Endodermal cell (in vitro differentiated cells): ENCODE results near the gene KRTAP9-9. TPM values are rescaled to one million over a fixed set of nuclear protein-coding genes. Genes with fewer than 3 reads are reported as not detected.

ENCODE experiments used
- DNase-seq: peaks from one replicate; pipeline ENCODE4 v3.0.0-alpha.2; 2017
- H3K27ac ChIP-seq: 2 replicates; pipeline ENCODE4 v1.5.1; 2013; ENCODE audit warnings: mild to moderate bottlenecking, low read depth, low read length, moderate library complexity
- H3K27me3 ChIP-seq: 2 replicates; pipeline ENCODE4 v1.6.1; 2013; ENCODE audit warnings: mild to moderate bottlenecking, low read length, moderate library complexity; ENCODE audit not compliant: insufficient read depth, control insufficient read depth, poor library complexity, severe bottlenecking
- H3K36me3 ChIP-seq: 2 replicates; pipeline ENCODE4 v1.7.0; 2013; ENCODE audit warnings: mild to moderate bottlenecking, low read length, moderate library complexity; ENCODE audit not compliant: control insufficient read depth, insufficient read depth
- H3K4me1 ChIP-seq: one replicate; pipeline ENCODE4 v1.7.0; 2013; ENCODE audit warnings: low read length; ENCODE audit not compliant: control insufficient read depth, insufficient read depth
- H3K4me3 ChIP-seq: 2 replicates; pipeline ENCODE4 v1.5.1; 2013; ENCODE audit warnings: mild to moderate bottlenecking, low read length, moderate library complexity
- H3K9ac ChIP-seq: 2 replicates; pipeline ENCODE4 v1.6.1; 2013; ENCODE audit warnings: mild to moderate bottlenecking, low read length, moderate library complexity; ENCODE audit not compliant: poor library complexity, severe bottlenecking; ENCODE audit errors: extremely low read depth
- H3K9me3 ChIP-seq: 2 replicates; pipeline ENCODE4 v1.6.1; 2013; ENCODE audit warnings: mild to moderate bottlenecking, low read length, moderate library complexity; ENCODE audit not compliant: control insufficient read depth
- H3K27ac Mint-ChIP-seq: 2 replicates; pipeline ENCODE4 v1.8.0; 2020; ENCODE audit warnings: mixed read lengths
- H3K27me3 Mint-ChIP-seq: 2 replicates; pipeline ENCODE4 v1.8.0; 2021; ENCODE audit warnings: mild to moderate bottlenecking, mixed read lengths; ENCODE audit not compliant: insufficient read depth
- H3K36me3 Mint-ChIP-seq: 2 replicates; pipeline ENCODE4 v1.8.0; 2020; ENCODE audit warnings: low read depth, mixed read lengths
- H3K4me1 Mint-ChIP-seq: 2 replicates; pipeline ENCODE4 v1.8.0; 2020; ENCODE audit warnings: mixed read lengths
- H3K4me3 Mint-ChIP-seq: 2 replicates; pipeline ENCODE4 v1.8.0; 2020; ENCODE audit warnings: mild to moderate bottlenecking, moderate library complexity, mixed read lengths
- H3K9me3 Mint-ChIP-seq: 2 replicates; pipeline ENCODE4 v1.8.0; 2020; ENCODE audit warnings: mild to moderate bottlenecking, mixed read lengths
- CTCF ChIP-seq: fragments of 200-600 bp; sonication (generic); conservative IDR thresholded peaks from 2 replicates; pipeline ENCODE4 v1.5.0; 2021; ENCODE audit warnings: antibody characterized with exemption, mild to moderate bottlenecking
- WGBS, 2 experiments: methylation state at CpG; one replicate each; pipeline versions ENCODE4 v1.1.5 to v1.1.7; 2013; ENCODE audit warnings: missing lambda C conversion rate in 2 of 2, mixed read lengths in 1 of 2; ENCODE audit not compliant: insufficient coverage in 1 of 2, insufficient read length in 1 of 2; 5-methylcytosine and 5-hydroxymethylcytosine counted together
- total RNA-seq, 2 donors: library from RNA; stranded (reverse); fragmentation: NEBNext Ultra II Directional in 1 of 2; extraction: Animal tissue kit (Norgen Biotek cat#: 25700) in 1 of 2; gene quantifications; 2 replicates in 1 of 2; 3 replicates in 1 of 2; pipeline ENCODE4 v1.2.1, GENCODE V29; 2021

KRTAP9-9 gene
- total RNA-seq, 2 donors from 2014 or later: not detected

- Mint-ChIP-seq H3K36me3 (no peaks in the 10 kb centered on the region), H3K27me3 (no peaks in the 10 kb centered on the region), H3K4me3 (no peak overlapping the region), H3K27ac (no peak overlapping the region), H3K9me3 (no peaks in the 10 kb centered on the region), H3K4me1 (no peaks in the 10 kb centered on the region)
- no peak for DNase-seq
- no peaks in the 10 kb centered on the region for H3K4me1 ChIP-seq
- H3K9ac ChIP-seq: no peak overlapping the region
- no peaks in the 10 kb centered on the region for H3K36me3 ChIP-seq
- 96 to 100% methylated on average over 1 of the region's 1 CpG for WGBS, 2 experiments
- TF ChIP-seq CTCF: no peak
- H3K4me3 ChIP-seq: no peak overlapping the region
- H3K27me3 ChIP-seq: no peaks in the 10 kb centered on the region
- H3K9me3 ChIP-seq: no peaks in the 10 kb centered on the region
- H3K27ac ChIP-seq: no peak overlapping the region
Measured at GRCh38 chr17:41294016-41294415, 38.8 kb downstream of the KRTAP9-9 start.

- no peaks in the 10 kb centered on the region for H3K36me3 ChIP-seq
- TF ChIP-seq CTCF: no peak
- H3K4me1 ChIP-seq: no peaks in the 10 kb centered on the region
- H3K4me3 ChIP-seq: no peak overlapping the region
- Mint-ChIP-seq H3K36me3 (no peaks in the 10 kb centered on the region), H3K4me3 (no peak overlapping the region), H3K27me3 (no peaks in the 10 kb centered on the region), H3K4me1 (no peaks in the 10 kb centered on the region), H3K9me3 (no peaks in the 10 kb centered on the region), H3K27ac (no peak overlapping the region)
- no peak for DNase-seq
- 83 to 90% methylated on average over 1 of the region's 1 CpG for WGBS, 2 experiments
- H3K27me3 ChIP-seq: no peaks in the 10 kb centered on the region
- H3K9me3 ChIP-seq: no peaks in the 10 kb centered on the region
- H3K27ac ChIP-seq: no peak overlapping the region
- H3K9ac ChIP-seq: no peak overlapping the region
Measured at GRCh38 chr17:41296846-41297245, 41.7 kb downstream of the KRTAP9-9 start.

- TF ChIP-seq CTCF: no peak
- H3K4me3 ChIP-seq: no peak overlapping the region
- H3K27ac Mint-ChIP-seq: no peak overlapping the region
- DNase-seq: no peak
- H3K4me3 Mint-ChIP-seq: no peak overlapping the region
- no peaks in the 10 kb centered on the region for H3K27me3 Mint-ChIP-seq
- no peaks in the 10 kb centered on the region for H3K9me3 Mint-ChIP-seq
- H3K4me1 Mint-ChIP-seq: no peaks in the 10 kb centered on the region
- WGBS, 2 experiments: 87 to 89% methylated on average over 10 to 20 of the region's 20 CpGs
- no peaks in the 10 kb centered on the region for H3K27me3 ChIP-seq
- no peak overlapping the region for H3K9ac ChIP-seq
- H3K9me3 ChIP-seq: no peaks in the 10 kb centered on the region
- no peak overlapping the region for H3K27ac ChIP-seq
- no peaks in the 10 kb centered on the region for H3K36me3 Mint-ChIP-seq
- no peaks in the 10 kb centered on the region for H3K4me1 ChIP-seq
- H3K36me3 ChIP-seq: no peaks in the 10 kb centered on the region
Measured at GRCh38 chr17:41298458-41299135, 43.4 kb downstream of the KRTAP9-9 start.
